Effector memory CD8-positive, alpha-beta T cell (primary cell): ENCODE results near the gene TM4SF4.

ENCODE experiments used
- ATAC-seq: fragments of 150-1000 bp; cut with Tn5 transposase; replicated peaks from 2 replicates; pipeline ENCODE4 v1.10.0; 2021; ENCODE audit warnings: mild to moderate bottlenecking, moderate library complexity
- DNase-seq, 3 experiments: peaks; one replicate each; pipeline ENCODE4 v3.0.0; 2021
- H3K27ac Mint-ChIP-seq, 2 donors: one replicate each; pipeline ENCODE4 v1.8.0; 2022; ENCODE audit warnings: mild to moderate bottlenecking in 2 of 2, mixed read lengths in 2 of 2, moderate library complexity in 2 of 2
- H3K27me3 Mint-ChIP-seq, 2 donors: one replicate each; pipeline ENCODE4 v1.8.0; 2022; ENCODE audit warnings: mixed read lengths in 2 of 2
- H3K36me3 Mint-ChIP-seq: one replicate; pipeline ENCODE4 v1.8.0; 2022; ENCODE audit warnings: mild to moderate bottlenecking, moderate library complexity, mixed read lengths; ENCODE audit not compliant: insufficient read depth
- H3K4me1 Mint-ChIP-seq, 2 donors: one replicate each; pipeline ENCODE4 v1.8.0; 2022; ENCODE audit warnings: low read depth in 2 of 2, mixed read lengths in 2 of 2
- H3K4me3 Mint-ChIP-seq, 2 donors: one replicate each; pipeline ENCODE4 v1.8.0; 2022; ENCODE audit warnings: mild to moderate bottlenecking in 2 of 2, mixed read lengths in 2 of 2, moderate library complexity in 2 of 2
- H3K9me3 Mint-ChIP-seq, 2 donors: one replicate each; pipeline ENCODE4 v1.8.0; 2022; ENCODE audit warnings: mixed read lengths in 2 of 2

TM4SF4 gene

GRCh38 chr3:149497966-149498670, 23.6 kb downstream of the TM4SF4 start:
- no peaks in the 10 kb centered on the region for H3K9me3 Mint-ChIP-seq
- H3K36me3 Mint-ChIP-seq: no peaks in the 10 kb centered on the region
- ATAC-seq (no peak), DNase-seq (no peak)
- no peak overlapping the region for H3K4me3 Mint-ChIP-seq
- no peak overlapping the region for H3K27ac Mint-ChIP-seq
- H3K4me1 Mint-ChIP-seq: peaks cover 0 to 3% of the 10 kb centered on the region in 2 donors
- H3K27me3 Mint-ChIP-seq: peaks cover 25 to 40% of the 10 kb centered on the region in 2 donors

GRCh38 chr3:149501524-149501923, 27.0 kb downstream of the TM4SF4 start:
- Mint-ChIP-seq H3K4me3 (no peak overlapping the region), H3K36me3 (no peaks in the 10 kb centered on the region), H3K4me1 (no peaks in the 10 kb centered on the region), H3K27me3 (peaks cover 10 to 17% of the 10 kb centered on the region in 2 donors), H3K9me3 (no peaks in the 10 kb centered on the region), H3K27ac (no peak overlapping the region)
- no peak for DNase-seq
- no peak for ATAC-seq

GRCh38 chr3:149502438-149502837, 27.9 kb downstream of the TM4SF4 start:
- Mint-ChIP-seq H3K4me3 (no peak overlapping the region), H3K4me1 (no peaks in the 10 kb centered on the region), H3K27ac (no peak overlapping the region), H3K27me3 (peaks cover 13 to 17% of the 10 kb centered on the region in 2 donors), H3K9me3 (no peaks in the 10 kb centered on the region), H3K36me3 (no peaks in the 10 kb centered on the region)
- DNase-seq (no peak), ATAC-seq (no peak)

DNA sequence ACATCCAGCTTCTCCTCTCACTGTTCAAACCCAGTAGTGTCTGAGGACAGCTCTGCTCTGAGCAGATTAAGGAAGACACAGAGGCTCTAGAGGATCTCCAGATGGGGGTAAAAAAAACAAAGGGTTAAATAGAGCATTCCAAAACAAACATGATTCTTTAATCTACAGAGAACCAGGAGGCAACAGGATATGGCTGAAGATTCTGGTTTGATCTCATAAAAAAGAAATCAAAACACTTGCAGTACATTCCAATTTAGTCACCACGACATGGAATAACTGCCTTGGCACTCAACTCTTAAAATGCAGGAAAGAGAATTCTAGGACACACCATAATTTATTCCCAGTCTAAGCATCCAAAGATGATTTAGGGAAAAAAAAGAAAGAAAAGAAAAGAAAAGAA, 32.0 kb downstream of the TM4SF4 start:
- H3K36me3 Mint-ChIP-seq: no peaks in the 10 kb centered on the region
- ATAC-seq (no peak), DNase-seq (no peak)
- H3K4me3 Mint-ChIP-seq: no peak overlapping the region
- H3K27ac Mint-ChIP-seq: no peak overlapping the region
- no peaks in the 10 kb centered on the region for H3K9me3 Mint-ChIP-seq
- H3K4me1 Mint-ChIP-seq: peaks cover 0 to 5% of the 10 kb centered on the region in 2 donors
- H3K27me3 Mint-ChIP-seq: peaks cover 11 to 28% of the 10 kb centered on the region in 2 donors

GRCh38 chr3:149506965-149507364, 32.5 kb downstream of the TM4SF4 start:
- H3K27ac Mint-ChIP-seq: no peak overlapping the region
- DNase-seq: no peak

DNA sequence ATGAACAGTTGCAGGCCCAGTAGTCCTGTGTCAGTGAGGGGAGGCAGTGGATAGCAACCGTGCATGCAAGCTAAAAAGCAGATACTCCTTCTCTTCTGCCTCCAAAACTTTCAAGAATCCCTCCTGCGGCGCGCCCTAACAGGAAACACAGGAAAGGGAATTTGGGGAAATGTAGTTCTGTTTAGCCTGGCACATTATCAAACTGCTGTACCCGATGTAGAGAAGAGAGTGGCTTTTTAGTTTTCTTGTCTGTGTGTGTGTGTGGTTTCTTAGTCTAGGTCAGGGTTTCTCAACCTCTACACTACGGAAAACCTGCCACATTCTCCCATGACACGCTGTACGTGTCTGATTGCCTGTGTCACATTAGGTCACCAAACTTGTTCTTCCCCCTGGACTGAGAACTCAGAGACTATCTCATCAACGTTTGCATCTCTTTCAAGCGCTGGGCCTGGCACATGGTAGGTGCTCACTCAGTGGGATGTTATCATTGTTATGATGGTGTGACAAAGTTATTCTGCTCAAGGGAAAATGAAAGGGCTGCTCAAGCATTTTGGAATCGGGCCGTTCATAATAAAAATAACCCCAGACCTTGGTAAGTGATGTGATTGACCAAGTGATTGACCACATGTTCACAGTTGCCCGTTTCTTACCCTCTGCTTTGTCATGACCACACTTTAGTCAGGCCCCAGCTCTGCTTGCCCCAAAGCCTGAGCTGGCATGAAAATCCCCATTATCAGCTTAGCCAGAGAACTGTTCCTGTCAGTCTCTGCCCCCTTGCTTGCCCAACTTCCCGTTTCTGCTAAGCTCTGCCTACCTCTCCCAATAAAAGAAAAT, 33.2 kb downstream of the TM4SF4 start:
- Mint-ChIP-seq H3K27ac (no peak overlapping the region), H3K4me1 (peaks cover 0 to 9% of the 10 kb centered on the region in 2 donors), H3K36me3 (no peaks in the 10 kb centered on the region), H3K27me3 (peaks cover 16 to 36% of the 10 kb centered on the region in 2 donors), H3K4me3 (no peak overlapping the region), H3K9me3 (no peaks in the 10 kb centered on the region)
- no peak for DNase-seq
- peak; percentile 32 for ATAC-seq

More at GRCh38 chr3:149506965-149507364, 32.5 kb downstream of the TM4SF4 start:
- no peak overlapping the region for H3K4me3 Mint-ChIP-seq
- H3K9me3 Mint-ChIP-seq: no peaks in the 10 kb centered on the region
- H3K27me3 Mint-ChIP-seq: peaks cover 11 to 28% of the 10 kb centered on the region in 2 donors
- ATAC-seq: no peak
- H3K36me3 Mint-ChIP-seq: no peaks in the 10 kb centered on the region
- peaks cover 0 to 5% of the 10 kb centered on the region in 2 donors for H3K4me1 Mint-ChIP-seq

DNA sequence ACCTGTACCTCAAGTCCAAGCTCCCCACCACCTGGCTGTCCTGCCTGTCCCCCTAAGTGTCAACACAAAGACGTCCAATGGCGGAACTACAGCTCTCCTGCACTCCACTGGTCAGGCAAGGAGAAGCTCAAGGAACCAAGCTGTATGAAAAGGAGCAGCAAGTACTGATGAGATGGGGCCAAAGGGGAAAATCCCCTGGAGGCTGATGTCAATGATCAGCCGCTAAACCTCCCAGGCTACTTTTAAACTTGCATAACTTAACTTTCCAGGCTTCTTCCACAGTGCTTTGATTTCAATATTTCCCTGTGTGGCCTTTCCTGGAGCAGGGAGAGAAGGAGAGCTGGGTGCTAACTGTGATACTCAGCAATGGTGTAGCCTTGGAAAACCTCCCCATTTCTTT, 35.0 kb downstream of the TM4SF4 start:
- DNase-seq (no peak), ATAC-seq (no peak)
- Mint-ChIP-seq H3K9me3 (no peaks in the 10 kb centered on the region), H3K36me3 (no peaks in the 10 kb centered on the region), H3K4me1 (peaks cover 0 to 9% of the 10 kb centered on the region in 2 donors), H3K27ac (no peak overlapping the region), H3K4me3 (no peak overlapping the region), H3K27me3 (peaks cover 6 to 32% of the 10 kb centered on the region in 2 donors)

DNA sequence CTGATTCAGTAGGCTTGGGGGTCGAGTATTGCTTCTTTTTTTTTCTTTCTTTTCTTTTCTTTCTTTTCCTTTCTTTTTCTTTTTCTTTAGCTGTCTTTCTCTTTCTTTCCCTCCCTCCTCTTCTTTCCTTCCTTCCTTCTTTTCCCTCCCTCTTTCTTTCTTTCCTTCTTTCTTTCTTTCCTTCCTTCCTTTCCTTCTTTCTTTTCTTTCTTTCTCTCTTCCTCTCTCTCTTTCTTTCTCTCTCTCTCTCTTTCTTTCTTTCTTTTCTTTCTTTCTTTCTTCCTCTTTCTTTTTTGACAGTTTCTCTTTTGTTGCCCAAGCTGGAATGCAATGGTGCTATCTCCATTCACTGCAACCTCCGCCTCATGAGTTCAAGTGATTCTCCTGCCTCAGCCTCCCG, 36.0 kb downstream of the TM4SF4 start:
- Mint-ChIP-seq H3K27ac (no peak overlapping the region), H3K27me3 (peaks cover 6 to 36% of the 10 kb centered on the region in 2 donors), H3K36me3 (no peaks in the 10 kb centered on the region), H3K4me3 (no peak overlapping the region), H3K4me1 (peaks cover 0 to 9% of the 10 kb centered on the region in 2 donors), H3K9me3 (no peaks in the 10 kb centered on the region)
- DNase-seq (no peak), ATAC-seq (no peak)

DNA sequence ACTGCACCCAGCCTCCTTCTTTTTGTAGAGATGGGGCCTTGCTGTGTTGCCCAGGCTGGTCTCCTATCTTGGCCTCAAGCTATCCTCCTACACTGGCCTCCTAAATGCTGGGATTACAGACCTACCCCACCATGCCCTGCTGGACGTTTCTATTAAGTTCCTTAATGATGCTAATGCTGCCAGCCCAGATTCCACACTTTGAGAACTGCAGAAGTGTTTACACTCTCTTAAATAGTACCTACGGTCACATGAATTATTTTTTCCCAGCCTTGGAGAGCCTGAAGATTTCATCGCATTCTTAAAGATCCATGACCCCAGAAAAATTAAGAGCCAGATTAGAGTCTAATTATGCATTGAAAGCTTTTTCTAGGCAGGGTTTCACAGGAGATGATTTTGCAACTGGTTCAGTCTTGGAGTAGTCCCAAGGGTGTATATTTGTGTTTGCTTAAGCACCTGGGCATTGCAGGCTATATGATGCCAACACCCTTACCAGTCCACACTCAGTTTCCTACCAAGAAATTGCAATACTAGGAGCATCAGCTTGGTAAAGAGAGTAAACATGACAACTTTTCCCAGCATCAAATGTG, 36.6 kb downstream of the TM4SF4 start:
- peaks cover 6 to 36% of the 10 kb centered on the region in 2 donors for H3K27me3 Mint-ChIP-seq
- no peak overlapping the region for H3K4me3 Mint-ChIP-seq
- no peaks in the 10 kb centered on the region for H3K9me3 Mint-ChIP-seq
- no peak for DNase-seq
- H3K4me1 Mint-ChIP-seq: peaks cover 0 to 9% of the 10 kb centered on the region in 2 donors
- H3K27ac Mint-ChIP-seq: no peak overlapping the region
- no peaks in the 10 kb centered on the region for H3K36me3 Mint-ChIP-seq
- ATAC-seq: no peak

DNA sequence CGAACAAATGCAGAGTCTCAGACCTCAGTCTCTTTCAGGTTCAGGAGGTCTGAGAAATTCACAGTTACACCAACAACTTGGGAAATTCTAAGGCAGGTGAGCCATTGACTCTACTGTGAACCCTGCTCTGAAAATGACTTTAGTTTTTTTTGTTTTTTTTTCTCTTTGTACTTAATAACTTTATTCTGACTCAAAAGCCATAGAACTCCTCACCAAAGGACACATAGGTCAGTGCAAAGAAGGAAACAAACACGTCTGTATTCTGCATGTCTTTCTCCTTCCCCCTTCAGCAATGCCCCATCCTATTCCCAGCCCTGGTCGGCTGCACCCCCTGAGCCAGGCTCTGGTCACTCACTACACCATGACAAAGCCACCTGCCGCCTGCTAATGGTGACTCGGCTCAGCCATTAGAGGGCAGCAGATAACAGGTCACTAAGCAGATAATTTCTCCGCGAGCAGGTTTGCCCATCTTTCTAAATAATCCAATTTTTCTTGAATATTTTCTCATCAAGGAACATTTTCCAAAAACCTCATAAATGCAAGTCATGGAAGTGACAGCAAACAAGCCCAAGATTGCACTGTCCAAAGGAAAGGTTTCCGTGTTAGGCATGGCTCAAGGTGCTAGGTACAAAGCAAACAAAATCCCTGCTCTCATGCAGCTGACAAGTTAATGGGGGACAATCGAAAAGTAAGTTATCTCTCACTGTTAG, 37.7 kb downstream of the TM4SF4 start:
- H3K4me1 Mint-ChIP-seq: peaks cover 0 to 9% of the 10 kb centered on the region in 2 donors
- H3K27me3 Mint-ChIP-seq: peaks cover 6 to 29% of the 10 kb centered on the region in 2 donors
- peak in 2 of 3 experiments; percentile 7 to 18 for DNase-seq
- no peaks in the 10 kb centered on the region for H3K36me3 Mint-ChIP-seq
- ATAC-seq: peak; percentile 58
- no peak overlapping the region for H3K27ac Mint-ChIP-seq
- no peaks in the 10 kb centered on the region for H3K9me3 Mint-ChIP-seq
- no peak overlapping the region for H3K4me3 Mint-ChIP-seq

- no peak for ATAC-seq
- peaks cover 0 to 4% of the 10 kb centered on the region in 2 donors for H3K4me1 Mint-ChIP-seq
- peaks cover 6 to 29% of the 10 kb centered on the region in 2 donors for H3K27me3 Mint-ChIP-seq
- H3K9me3 Mint-ChIP-seq: no peaks in the 10 kb centered on the region
- H3K4me3 Mint-ChIP-seq: no peak overlapping the region
- no peaks in the 10 kb centered on the region for H3K36me3 Mint-ChIP-seq
- H3K27ac Mint-ChIP-seq: no peak overlapping the region
- DNase-seq: no peak
These were observed 40.0 kb downstream of the TM4SF4 start for GRCh38 chr3:149514471-149514870.

GRCh38 chr3:149515249-149515648, 40.8 kb downstream of the TM4SF4 start:
- Mint-ChIP-seq H3K4me3 (no peak overlapping the region), H3K27me3 (peaks cover 6 to 24% of the 10 kb centered on the region in 2 donors), H3K4me1 (peaks cover 0 to 4% of the 10 kb centered on the region in 2 donors), H3K9me3 (no peaks in the 10 kb centered on the region), H3K27ac (no peak overlapping the region), H3K36me3 (no peaks in the 10 kb centered on the region)
- ATAC-seq (no peak), DNase-seq (no peak)

GRCh38 chr3:149516920-149517319, 42.4 kb downstream of the TM4SF4 start:
- no peaks in the 10 kb centered on the region for H3K9me3 Mint-ChIP-seq
- peaks cover 6 to 13% of the 10 kb centered on the region in 2 donors for H3K27me3 Mint-ChIP-seq
- peaks cover 0 to 4% of the 10 kb centered on the region in 2 donors for H3K4me1 Mint-ChIP-seq
- ATAC-seq (no peak), DNase-seq (no peak)
- no peak overlapping the region for H3K27ac Mint-ChIP-seq
- H3K4me3 Mint-ChIP-seq: no peak overlapping the region
- no peaks in the 10 kb centered on the region for H3K36me3 Mint-ChIP-seq
